H9 (cell line): Measurements from ENCODE around the gene BRWD1. TPM values are rescaled to one million over a fixed set of nuclear protein-coding genes. Genes with fewer than 3 reads are reported as not detected.

Source experiments
- DNase-seq: peaks from one replicate; pipeline ENCODE4 v3.0.0-alpha.2; 2017
- H2AFZ ChIP-seq: one replicate; pipeline ENCODE4 v1.6.1; 2013; ENCODE audit warnings: mild to moderate bottlenecking, low read length, control low read depth, moderate library complexity
- H2AK5ac ChIP-seq: 2 replicates; pipeline ENCODE4 v1.6.1; 2013; ENCODE audit warnings: low read length, control low read depth, mixed read lengths; ENCODE audit not compliant: insufficient read length
- H2BK120ac ChIP-seq: one replicate; pipeline ENCODE4 v1.6.1; 2013; ENCODE audit warnings: low read depth, mild to moderate bottlenecking, low read length, control low read depth, inconsistent platforms; ENCODE audit not compliant: poor library complexity, severe bottlenecking
- H2BK12ac ChIP-seq: 2 replicates; pipeline ENCODE4 v1.6.1; 2013; ENCODE audit warnings: low read length, control low read depth, mixed read lengths, low read depth; ENCODE audit not compliant: insufficient read length
- H2BK15ac ChIP-seq: 2 replicates; pipeline ENCODE4 v1.6.1; 2013; ENCODE audit warnings: low read depth, low read length, control low read depth
- H2BK20ac ChIP-seq: one replicate; pipeline ENCODE4 v1.6.1; 2013; ENCODE audit warnings: low read depth, mild to moderate bottlenecking, low read length, control low read depth, inconsistent platforms; ENCODE audit not compliant: poor library complexity, severe bottlenecking
- H2BK5ac ChIP-seq: 2 replicates; pipeline ENCODE4 v1.6.1; 2013; ENCODE audit warnings: low read length, control low read depth, mixed read lengths; ENCODE audit not compliant: insufficient read length
- H3K14ac ChIP-seq: 2 replicates; pipeline ENCODE4 v1.6.1; 2013; ENCODE audit warnings: low read length, control low read depth; ENCODE audit not compliant: insufficient read depth
- H3K18ac ChIP-seq: 2 replicates; pipeline ENCODE4 v1.6.1; 2013; ENCODE audit warnings: low read depth, mild to moderate bottlenecking, mixed read lengths, low read length, control low read depth; ENCODE audit not compliant: insufficient read length
- H3K23ac ChIP-seq: 2 replicates; pipeline ENCODE4 v1.6.1; 2013; ENCODE audit warnings: low read length, control low read depth, mixed read lengths, low read depth; ENCODE audit not compliant: insufficient read length
- H3K23me2 ChIP-seq: 2 replicates; pipeline ENCODE4 v1.6.1; 2013; ENCODE audit warnings: low read depth, mild to moderate bottlenecking, mixed read lengths, low read length, control low read depth; ENCODE audit not compliant: insufficient read length, poor library complexity, severe bottlenecking
- H3K27ac ChIP-seq: 2 replicates; pipeline ENCODE4 v1.5.1; 2013; ENCODE audit warnings: low read length, control low read depth, mixed read lengths, low read depth; ENCODE audit not compliant: insufficient read length
- H3K27me3 ChIP-seq: 2 replicates; pipeline ENCODE4 v1.6.1; 2013; ENCODE audit warnings: low read length, control low read depth, inconsistent platforms; ENCODE audit not compliant: insufficient read depth
- H3K4ac ChIP-seq: 2 replicates; pipeline ENCODE4 v1.6.1; 2013; ENCODE audit warnings: low read depth, mild to moderate bottlenecking, control low read depth, inconsistent platforms, low read length, moderate library complexity
- H3K4me1 ChIP-seq: 2 replicates; pipeline ENCODE4 v1.6.1; 2013; ENCODE audit warnings: low read length, control low read depth, inconsistent platforms; ENCODE audit not compliant: insufficient read depth
- H3K4me2 ChIP-seq: 2 replicates; pipeline ENCODE4 v1.6.1; 2013; ENCODE audit warnings: low read length, control low read depth, mixed read lengths; ENCODE audit not compliant: insufficient read length, insufficient read depth
- H3K56ac ChIP-seq: 2 replicates; pipeline ENCODE4 v1.6.1; 2013; ENCODE audit warnings: low read depth, mild to moderate bottlenecking, mixed read lengths, low read length, control low read depth; ENCODE audit not compliant: insufficient read length
- H3K79me1 ChIP-seq: 2 replicates; pipeline ENCODE4 v1.6.1; 2013; ENCODE audit warnings: low read depth, mild to moderate bottlenecking, moderate library complexity, low read length, control low read depth, inconsistent platforms; ENCODE audit not compliant: insufficient read depth, poor library complexity, severe bottlenecking
- H3K79me2 ChIP-seq: 2 replicates; pipeline ENCODE4 v1.6.1; 2013; ENCODE audit warnings: low read length, control low read depth, inconsistent platforms; ENCODE audit not compliant: insufficient read depth
- H3K9ac ChIP-seq: 2 replicates; pipeline ENCODE4 v1.6.1; 2013; ENCODE audit warnings: low read length, control low read depth, mixed read lengths; ENCODE audit not compliant: insufficient read length; ENCODE audit errors: extremely low read depth
- H3K9me3 ChIP-seq: one replicate; pipeline ENCODE4 v1.6.1; 2013; ENCODE audit warnings: low read depth, low read length, inconsistent platforms; ENCODE audit not compliant: control insufficient read depth
- H3T11ph ChIP-seq: one replicate; pipeline ENCODE4 v1.6.1; 2013; ENCODE audit warnings: mild to moderate bottlenecking, low read length, control low read depth, inconsistent platforms
- H4K20me1 ChIP-seq: one replicate; pipeline ENCODE4 v1.6.1; 2013; ENCODE audit not compliant: control insufficient read depth, insufficient read length, insufficient read depth
- H4K5ac ChIP-seq: 2 replicates; pipeline ENCODE4 v1.6.1; 2013; ENCODE audit warnings: low read depth, mild to moderate bottlenecking, mixed read lengths, low read length, control low read depth; ENCODE audit not compliant: insufficient read length
- H4K8ac ChIP-seq: replicated peaks from 2 replicates; pipeline ENCODE4 v1.6.1; 2013; ENCODE audit warnings: low read length, control low read depth, mixed read lengths, low read depth; ENCODE audit not compliant: insufficient read length
- H4K91ac ChIP-seq: 2 replicates; pipeline ENCODE4 v1.6.1; 2013; ENCODE audit warnings: low read depth, mild to moderate bottlenecking, moderate library complexity, mixed read lengths, low read length, control low read depth; ENCODE audit not compliant: insufficient read length
- H3K27ac Mint-ChIP-seq, 3 experiments: 2 replicates in 2 of 3; 3 replicates in 1 of 3; pipeline ENCODE4 v1.8.0; 2020 to 2021; ENCODE audit warnings: mixed read lengths in 3 of 3, mild to moderate bottlenecking in 1 of 3, moderate library complexity in 1 of 3
- H3K27me3 Mint-ChIP-seq: 2 replicates; pipeline ENCODE4 v1.8.0; 2021; ENCODE audit warnings: low read depth, mild to moderate bottlenecking, moderate library complexity, mixed read lengths
- H3K36me3 Mint-ChIP-seq, 3 experiments: 2 replicates in 2 of 3; 3 replicates in 1 of 3; pipeline ENCODE4 v1.8.0; 2020 to 2021; ENCODE audit warnings: low read depth in 3 of 3, mixed read lengths in 3 of 3; ENCODE audit not compliant: insufficient read depth in 1 of 3
- H3K4me1 Mint-ChIP-seq, 2 experiments: 2 replicates each; pipeline ENCODE4 v1.8.0; 2020; ENCODE audit warnings: mixed read lengths in 2 of 2
- H3K4me3 Mint-ChIP-seq, 2 experiments: 2 replicates in 1 of 2; 3 replicates in 1 of 2; pipeline ENCODE4 v1.8.0; 2020 to 2021; ENCODE audit warnings: mild to moderate bottlenecking in 2 of 2, mixed read lengths in 2 of 2, moderate library complexity in 1 of 2
- H3K9me3 Mint-ChIP-seq, 2 experiments: 2 replicates in 1 of 2; 3 replicates in 1 of 2; pipeline ENCODE4 v1.8.0; 2020; ENCODE audit warnings: mild to moderate bottlenecking in 2 of 2, mixed read lengths in 2 of 2, moderate library complexity in 1 of 2
- WGBS: extraction: QIAGEN DNeasy Blood & Tissue Kit; methylation state at CpG from one replicate; pipeline ENCODE4 v1.1.7; 2013; ENCODE audit warnings: missing lambda C conversion rate, low lambda C conversion rate, mixed read lengths; ENCODE audit not compliant: insufficient read length; ENCODE audit errors: extremely low coverage; 5-methylcytosine and 5-hydroxymethylcytosine counted together
- total RNA-seq: library from RNA; stranded (reverse); gene quantifications from 2 replicates; pipeline ENCODE4 v1.2.1, GENCODE V29; 2021
- TF ChIP-seq, protein P1 (sequence below): fragments of 200-600 bp; sonication (generic); conservative IDR thresholded peaks from 3 replicates; pipeline ENCODE4 v1.8.0; 2021; ENCODE audit warnings: antibody characterized with exemption, mild to moderate bottlenecking

The BRWD1 gene
- total RNA-seq, 1 experiment from 2014 or later, result 48.4 TPM

- WGBS, result no CpG with 5 or more reads among the region's 2 CpGs
- no peaks in the 10 kb centered on the region; the same call in 1 of the 2 replicates for H3K27me3 Mint-ChIP-seq
- Histone ChIP-seq H2AFZ (no peak overlapping the region), H2BK5ac (no peak overlapping the region), H4K5ac (no peak overlapping the region), H3K79me2 (no peaks in the 10 kb centered on the region), H4K8ac (no peak overlapping the region), H2BK12ac (no peak overlapping the region), H3K18ac (no peak overlapping the region), H3K79me1 (no peaks in the 10 kb centered on the region), H3K27ac (no peak overlapping the region), H3K9me3 (no peaks in the 10 kb centered on the region), H3K4ac (no peak overlapping the region), H2BK20ac (no peak overlapping the region), H2AK5ac (no peak overlapping the region), H2BK15ac (no peak overlapping the region), H3K4me2 (no peak overlapping the region), H3K27me3 (no peaks in the 10 kb centered on the region), H2BK120ac (no peak overlapping the region), H3K4me1 (0 out of 2 replicates have a peak, but pooled peaks cover 3% of the 10 kb centered on the region), H3K9ac (no peak overlapping the region), H3K23ac (no peak overlapping the region), H3K56ac (no peak overlapping the region), H4K91ac (no peak overlapping the region), H4K20me1 (no peaks in the 10 kb centered on the region), H3K14ac (no peak overlapping the region), H3T11ph (no peak overlapping the region), H3K23me2 (peaks cover 7% of the 10 kb centered on the region)
- H3K36me3 Mint-ChIP-seq, result peaks cover 5 to 11% (median 8%) of the 10 kb centered on the region in 3 experiments; a peak in 6 of 7 replicates
- H3K9me3 Mint-ChIP-seq, result no peaks in the 10 kb centered on the region
- TF ChIP-seq, protein P1, sequence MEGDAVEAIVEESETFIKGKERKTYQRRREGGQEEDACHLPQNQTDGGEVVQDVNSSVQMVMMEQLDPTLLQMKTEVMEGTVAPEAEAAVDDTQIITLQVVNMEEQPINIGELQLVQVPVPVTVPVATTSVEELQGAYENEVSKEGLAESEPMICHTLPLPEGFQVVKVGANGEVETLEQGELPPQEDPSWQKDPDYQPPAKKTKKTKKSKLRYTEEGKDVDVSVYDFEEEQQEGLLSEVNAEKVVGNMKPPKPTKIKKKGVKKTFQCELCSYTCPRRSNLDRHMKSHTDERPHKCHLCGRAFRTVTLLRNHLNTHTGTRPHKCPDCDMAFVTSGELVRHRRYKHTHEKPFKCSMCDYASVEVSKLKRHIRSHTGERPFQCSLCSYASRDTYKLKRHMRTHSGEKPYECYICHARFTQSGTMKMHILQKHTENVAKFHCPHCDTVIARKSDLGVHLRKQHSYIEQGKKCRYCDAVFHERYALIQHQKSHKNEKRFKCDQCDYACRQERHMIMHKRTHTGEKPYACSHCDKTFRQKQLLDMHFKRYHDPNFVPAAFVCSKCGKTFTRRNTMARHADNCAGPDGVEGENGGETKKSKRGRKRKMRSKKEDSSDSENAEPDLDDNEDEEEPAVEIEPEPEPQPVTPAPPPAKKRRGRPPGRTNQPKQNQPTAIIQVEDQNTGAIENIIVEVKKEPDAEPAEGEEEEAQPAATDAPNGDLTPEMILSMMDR, result no peak
- H3K27ac Mint-ChIP-seq, result no peak overlapping the region
- peaks cover 41 to 45% of the 10 kb centered on the region in 2 experiments for H3K4me1 Mint-ChIP-seq
- DNase-seq, result no peak
- H3K4me3 Mint-ChIP-seq, result no peak overlapping the region
These were observed 128.3 kb downstream of the BRWD1 start for GRCh38 chr21:39185157-39185556.
